ENCODE measurements around the gene CASP6.

DNA sequence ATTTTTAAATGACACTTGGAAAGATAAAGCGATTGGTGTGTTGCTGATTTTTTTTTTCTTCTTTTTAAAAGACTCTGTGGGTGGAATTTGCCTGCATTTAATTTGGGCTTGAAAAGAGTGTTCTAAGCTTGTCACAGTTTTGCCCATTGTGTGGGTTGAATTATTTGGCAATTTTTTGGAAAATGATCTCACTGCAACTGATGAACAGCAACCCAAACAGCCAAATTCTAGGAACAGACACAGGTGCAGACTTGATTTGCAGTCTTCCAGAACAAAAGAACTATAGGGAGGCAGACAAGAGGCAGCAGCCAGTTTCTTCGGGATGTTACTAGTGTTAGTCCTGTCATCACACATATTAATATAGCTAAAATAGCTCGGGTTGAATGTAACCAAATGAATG is 40.5 kb downstream of the CASP6 start:
- no peak for TF ChIP-seq EZH2 (IDR thresholded peaks at IDR 0.05; ENCODE audit: insufficient read depth, low read length)
- TF ChIP-seq, protein P1, sequence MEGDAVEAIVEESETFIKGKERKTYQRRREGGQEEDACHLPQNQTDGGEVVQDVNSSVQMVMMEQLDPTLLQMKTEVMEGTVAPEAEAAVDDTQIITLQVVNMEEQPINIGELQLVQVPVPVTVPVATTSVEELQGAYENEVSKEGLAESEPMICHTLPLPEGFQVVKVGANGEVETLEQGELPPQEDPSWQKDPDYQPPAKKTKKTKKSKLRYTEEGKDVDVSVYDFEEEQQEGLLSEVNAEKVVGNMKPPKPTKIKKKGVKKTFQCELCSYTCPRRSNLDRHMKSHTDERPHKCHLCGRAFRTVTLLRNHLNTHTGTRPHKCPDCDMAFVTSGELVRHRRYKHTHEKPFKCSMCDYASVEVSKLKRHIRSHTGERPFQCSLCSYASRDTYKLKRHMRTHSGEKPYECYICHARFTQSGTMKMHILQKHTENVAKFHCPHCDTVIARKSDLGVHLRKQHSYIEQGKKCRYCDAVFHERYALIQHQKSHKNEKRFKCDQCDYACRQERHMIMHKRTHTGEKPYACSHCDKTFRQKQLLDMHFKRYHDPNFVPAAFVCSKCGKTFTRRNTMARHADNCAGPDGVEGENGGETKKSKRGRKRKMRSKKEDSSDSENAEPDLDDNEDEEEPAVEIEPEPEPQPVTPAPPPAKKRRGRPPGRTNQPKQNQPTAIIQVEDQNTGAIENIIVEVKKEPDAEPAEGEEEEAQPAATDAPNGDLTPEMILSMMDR (IDR thresholded peaks at IDR 0.05; ENCODE audit: insufficient read depth, low read depth, low read length), result no peak

Data from astrocyte (in vitro differentiated cells and primary cell).